Sigmoid colon (tissue), 4 donors: ENCODE measurements around the gene SYNPO.

Source experiments
- EP300 ChIP-seq, 4 donors: sonication (generic); formaldehyde crosslinking; IDR thresholded peaks; one replicate each; pipeline ENCODE4 v1.6.1; 2017; ENCODE audit warnings: antibody characterized with exemption in 4 of 4
- TF ChIP-seq, protein P1 (sequence below), 4 experiments: fragments of 450-650 bp in 3 of 4; fragments of 200-600 bp in 1 of 4; IDR thresholded peaks; one replicate each; pipeline ENCODE4 v1.5.1; 2016 to 2019; ENCODE audit warnings: antibody characterized with exemption in 4 of 4, mild to moderate bottlenecking in 3 of 4, moderate library complexity in 2 of 4

DNA sequence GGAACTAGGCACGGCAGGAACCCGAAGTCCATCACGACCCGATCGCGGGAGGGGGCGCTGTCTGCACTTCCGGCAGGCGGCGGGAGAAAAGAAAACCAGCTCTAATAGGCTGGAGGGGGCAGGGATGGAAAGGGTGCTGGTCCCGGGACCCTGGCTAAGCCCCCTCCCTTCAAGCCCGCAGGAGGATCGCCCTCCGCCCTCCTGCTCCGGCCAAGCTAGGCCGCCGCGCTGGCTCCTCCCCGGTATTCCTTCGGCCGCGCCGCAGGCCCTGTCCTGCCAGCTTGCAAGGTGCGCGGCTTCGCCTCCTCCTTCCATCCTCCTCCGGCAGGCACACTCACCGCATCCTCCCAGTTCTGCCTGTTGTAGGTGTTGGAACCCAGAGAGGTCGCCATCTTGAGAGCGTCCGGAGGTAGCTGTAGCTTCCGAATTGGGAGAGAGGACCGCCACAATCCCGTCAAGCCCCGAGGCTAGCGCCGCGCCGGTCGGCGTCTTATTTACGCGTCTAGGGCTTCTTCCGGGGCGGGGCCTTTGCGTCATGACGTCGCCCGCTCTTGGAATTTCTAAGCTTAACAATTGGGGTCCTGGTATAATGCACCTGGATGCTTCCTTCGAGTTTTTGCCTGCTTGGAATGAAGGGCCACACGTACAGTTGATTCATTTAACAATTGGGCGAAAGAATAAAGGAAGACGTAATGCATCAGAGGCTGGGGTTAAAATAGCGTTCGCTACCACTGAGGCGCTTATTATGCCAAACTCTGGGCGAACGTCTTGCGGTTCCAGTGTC lies 60.3 kb downstream of the SYNPO start, which contains the start of gene RBM22:
- TF ChIP-seq, protein P1, sequence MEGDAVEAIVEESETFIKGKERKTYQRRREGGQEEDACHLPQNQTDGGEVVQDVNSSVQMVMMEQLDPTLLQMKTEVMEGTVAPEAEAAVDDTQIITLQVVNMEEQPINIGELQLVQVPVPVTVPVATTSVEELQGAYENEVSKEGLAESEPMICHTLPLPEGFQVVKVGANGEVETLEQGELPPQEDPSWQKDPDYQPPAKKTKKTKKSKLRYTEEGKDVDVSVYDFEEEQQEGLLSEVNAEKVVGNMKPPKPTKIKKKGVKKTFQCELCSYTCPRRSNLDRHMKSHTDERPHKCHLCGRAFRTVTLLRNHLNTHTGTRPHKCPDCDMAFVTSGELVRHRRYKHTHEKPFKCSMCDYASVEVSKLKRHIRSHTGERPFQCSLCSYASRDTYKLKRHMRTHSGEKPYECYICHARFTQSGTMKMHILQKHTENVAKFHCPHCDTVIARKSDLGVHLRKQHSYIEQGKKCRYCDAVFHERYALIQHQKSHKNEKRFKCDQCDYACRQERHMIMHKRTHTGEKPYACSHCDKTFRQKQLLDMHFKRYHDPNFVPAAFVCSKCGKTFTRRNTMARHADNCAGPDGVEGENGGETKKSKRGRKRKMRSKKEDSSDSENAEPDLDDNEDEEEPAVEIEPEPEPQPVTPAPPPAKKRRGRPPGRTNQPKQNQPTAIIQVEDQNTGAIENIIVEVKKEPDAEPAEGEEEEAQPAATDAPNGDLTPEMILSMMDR (IDR thresholded peaks at IDR 0.05), result peak; percentile 52 to 73 (median 63)
- TF ChIP-seq EP300 (IDR thresholded peaks at IDR 0.05), result peak in 1 of 4 donors; percentile 18
